Activated CD4-positive, alpha-beta memory T cell treated with anti-CD3 and anti-CD28 coated beads for 36 hours (primary cell): Measurements from ENCODE around the gene KMT5B. TPM values are rescaled to one million over a fixed set of nuclear protein-coding genes. Genes with fewer than 3 reads are reported as not detected.

Experiments
- CTCF ChIA-PET: fragments of 350-600 bp; sonication (Branson Sonifier 250); formaldehyde crosslinking; loops from one replicate; lab custom pipeline; 2021; ENCODE audit warnings: antibody characterized with exemption, inconsistent platforms; lab: Charles Lee
- POLR2A ChIA-PET: fragments of 350-600 bp; sonication (Branson Sonifier 250); formaldehyde crosslinking; loops from one replicate; lab custom pipeline; 2021; ENCODE audit warnings: antibody characterized with exemption; lab: Charles Lee
- DNase-seq: peaks from one replicate; pipeline ENCODE4 v3.0.0-alpha.2; 2020
- H3K27ac Mint-ChIP-seq: one replicate; pipeline ENCODE4 v1.8.0; 2021; ENCODE audit warnings: mixed read lengths
- H3K27me3 Mint-ChIP-seq: one replicate; pipeline ENCODE4 v1.8.0; 2021; ENCODE audit warnings: mixed read lengths
- H3K36me3 Mint-ChIP-seq: one replicate; pipeline ENCODE4 v1.8.0; 2021; ENCODE audit warnings: mixed read lengths
- H3K4me1 Mint-ChIP-seq: one replicate; pipeline ENCODE4 v1.8.0; 2021; ENCODE audit warnings: low read depth, mixed read lengths
- H3K4me3 Mint-ChIP-seq: one replicate; pipeline ENCODE4 v1.8.0; 2021; ENCODE audit warnings: mild to moderate bottlenecking, mixed read lengths
- H3K9me3 Mint-ChIP-seq: one replicate; pipeline ENCODE4 v1.8.0; 2021; ENCODE audit warnings: mixed read lengths
- intact Hi-C: fragments of 100-400 bp; cut with micrococcal nuclease; formaldehyde crosslinking; loops from one replicate; pipeline ENCODE4 v1.15.1; 2023
- total RNA-seq, 2 experiments: library from RNA; stranded (reverse); gene quantifications; one replicate each; pipeline ENCODE4 v1.2.3, GENCODE V29; 2021

The KMT5B gene
- total RNA-seq, 2 experiments from 2014 or later: 18.5 to 21.2 TPM

GRCh38 chr11:68149417-68149816 is 63.7 kb downstream of the KMT5B start:
- CTCF ChIA-PET: no interaction called here
- no peak for DNase-seq
- Mint-ChIP-seq H3K9me3 (no peaks in the 10 kb centered on the region), H3K4me3 (no peak overlapping the region), H3K27ac (no peak overlapping the region), H3K36me3 (no peaks in the 10 kb centered on the region), H3K4me1 (no peaks in the 10 kb centered on the region), H3K27me3 (no peaks in the 10 kb centered on the region)
- POLR2A ChIA-PET: no interaction called here
- intact Hi-C loops: no loop called here

- no peaks in the 10 kb centered on the region for H3K4me1 Mint-ChIP-seq
- H3K9me3 Mint-ChIP-seq: no peaks in the 10 kb centered on the region
- H3K36me3 Mint-ChIP-seq: no peaks in the 10 kb centered on the region
- no peaks in the 10 kb centered on the region for H3K27me3 Mint-ChIP-seq
- H3K27ac Mint-ChIP-seq: no peak overlapping the region
- H3K4me3 Mint-ChIP-seq: no peak overlapping the region
- ChIA-PET CTCF (no interaction called here), POLR2A (no interaction called here)
- intact Hi-C loops: no loop called here
- DNase-seq: no peak
These were observed 64.2 kb downstream of the KMT5B start for GRCh38 chr11:68148879-68149278.

- Mint-ChIP-seq H3K4me3 (no peak overlapping the region), H3K36me3 (no peaks in the 10 kb centered on the region), H3K27ac (no peak overlapping the region), H3K9me3 (no peaks in the 10 kb centered on the region), H3K27me3 (no peaks in the 10 kb centered on the region), H3K4me1 (no peaks in the 10 kb centered on the region)
- POLR2A ChIA-PET: no interaction called here
- intact Hi-C loops: no loop called here
- CTCF ChIA-PET: no interaction called here
- no peak for DNase-seq
These were observed 64.9 kb downstream of the KMT5B start for GRCh38 chr11:68148071-68148805.

GRCh38 chr11:68146704-68147474 is 66.2 kb downstream of the KMT5B start:
- Mint-ChIP-seq H3K36me3 (no peaks in the 10 kb centered on the region), H3K9me3 (no peaks in the 10 kb centered on the region), H3K4me1 (peaks cover 9% of the 10 kb centered on the region), H3K27ac (no peak overlapping the region), H3K27me3 (no peaks in the 10 kb centered on the region), H3K4me3 (no peak overlapping the region)
- CTCF ChIA-PET: no interaction called here
- no peak for DNase-seq
- intact Hi-C loops: no loop called here
- POLR2A ChIA-PET: no interaction called here

GRCh38 chr11:68146010-68146540 is 67.0 kb downstream of the KMT5B start:
- H3K9me3 Mint-ChIP-seq: no peaks in the 10 kb centered on the region
- CTCF ChIA-PET: no interaction called here
- POLR2A ChIA-PET: no interaction called here
- H3K27me3 Mint-ChIP-seq: no peaks in the 10 kb centered on the region
- H3K36me3 Mint-ChIP-seq: no peaks in the 10 kb centered on the region
- no peak overlapping the region for H3K4me3 Mint-ChIP-seq
- H3K27ac Mint-ChIP-seq: no peak overlapping the region
- intact Hi-C loops: no loop called here
- H3K4me1 Mint-ChIP-seq: peaks cover 12% of the 10 kb centered on the region
- DNase-seq: no peak

DNA sequence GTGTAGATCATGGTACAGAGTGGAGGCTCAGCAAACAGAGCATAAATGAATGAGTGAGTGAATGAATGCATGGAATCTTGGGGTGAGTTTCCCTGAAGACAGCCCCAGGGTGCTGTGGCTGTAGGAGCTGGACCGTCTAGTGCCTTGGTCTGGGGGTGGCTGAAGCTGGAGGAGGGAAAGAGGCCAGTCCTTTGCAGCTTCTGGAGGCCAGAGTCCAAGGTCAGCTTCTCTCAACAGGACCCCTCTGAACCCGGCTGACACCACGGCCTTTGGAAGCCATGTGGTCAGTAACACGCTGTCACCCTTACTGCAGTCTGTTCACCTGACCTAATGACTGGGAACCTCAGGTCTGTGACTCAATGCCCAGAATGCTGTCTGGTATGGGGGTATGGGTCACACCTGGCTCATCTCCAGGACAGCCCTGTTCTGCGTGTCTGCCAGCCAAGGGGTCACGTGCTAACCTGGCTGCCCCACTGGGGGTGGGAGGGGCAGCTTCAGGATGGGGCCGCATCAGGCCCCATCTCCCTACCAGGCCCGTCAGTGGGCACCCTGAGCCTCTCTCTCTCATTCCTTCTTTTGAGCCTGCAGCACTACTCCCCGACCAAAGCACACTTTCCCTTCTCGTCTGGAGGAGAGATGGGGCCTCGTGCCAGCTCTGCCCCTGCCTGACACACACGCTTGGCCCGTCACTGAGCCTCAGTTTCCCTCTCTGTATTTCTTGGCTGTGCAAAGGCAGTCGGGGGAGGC is 67.8 kb downstream of the KMT5B start:
- ChIA-PET POLR2A (interaction anchor here (0.6 kb wide), 1 partner anchor 11 kb away, joined by 3 read pairs; no protein-coding TSS in a partner anchor), CTCF (no interaction called here)
- intact Hi-C loops: no loop called here
- Mint-ChIP-seq H3K4me3 (no peak overlapping the region), H3K9me3 (no peaks in the 10 kb centered on the region), H3K27me3 (no peaks in the 10 kb centered on the region), H3K36me3 (no peaks in the 10 kb centered on the region), H3K27ac (no peak overlapping the region), H3K4me1 (peaks cover 12% of the 10 kb centered on the region)
- DNase-seq: no peak

GRCh38 chr11:68143310-68143689 is 69.8 kb downstream of the KMT5B start:
- Mint-ChIP-seq H3K9me3 (no peaks in the 10 kb centered on the region), H3K27me3 (no peaks in the 10 kb centered on the region), H3K36me3 (no peaks in the 10 kb centered on the region), H3K4me1 (peaks cover 12% of the 10 kb centered on the region), H3K27ac (no peak overlapping the region), H3K4me3 (no peak overlapping the region)
- intact Hi-C loops: no loop called here
- no peak for DNase-seq
- ChIA-PET POLR2A (no interaction called here), CTCF (no interaction called here)

DNA sequence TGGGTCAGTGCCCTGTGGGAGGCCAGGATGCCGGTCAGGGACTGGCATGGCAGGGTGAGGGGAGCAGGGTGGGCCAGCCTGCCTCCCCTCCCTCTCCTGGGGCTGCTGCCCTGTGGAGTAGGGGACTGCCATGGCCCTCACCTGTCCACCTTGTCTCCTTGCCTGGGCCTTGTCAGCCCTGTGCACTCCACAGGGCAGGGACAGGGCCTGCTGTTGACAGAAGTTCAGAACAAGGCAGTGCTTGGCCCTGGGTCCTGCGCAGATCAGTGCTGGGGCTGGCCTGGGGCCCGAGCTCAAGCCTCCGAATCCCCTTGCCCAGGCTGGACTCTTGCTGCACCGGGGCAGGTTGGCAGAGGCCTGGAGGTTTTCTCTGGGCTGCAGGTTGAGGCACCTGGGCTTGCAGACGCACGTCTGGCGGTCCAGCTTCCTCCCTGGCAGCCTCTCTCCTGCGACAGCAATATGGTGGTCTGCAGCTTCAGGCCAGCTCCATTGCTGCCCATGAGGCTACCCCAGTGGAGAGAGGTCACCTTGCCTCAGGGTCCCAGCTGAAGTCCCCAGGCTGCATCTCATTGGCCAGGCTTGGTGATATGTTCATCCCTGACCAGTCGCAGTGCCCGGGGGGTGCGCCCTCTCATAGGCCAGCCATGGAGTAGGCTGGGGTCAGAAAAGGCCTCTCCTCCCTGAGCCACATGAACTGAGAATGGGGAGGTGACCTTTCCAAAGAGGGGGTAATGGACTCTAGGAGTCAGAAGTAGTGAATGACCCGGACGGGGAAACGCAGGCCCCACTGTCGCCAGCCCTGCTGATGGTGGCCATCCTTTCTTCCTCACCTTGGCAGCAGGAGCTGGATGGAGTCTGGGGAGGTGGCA is 70.4 kb downstream of the KMT5B start:
- intact Hi-C loops: no loop called here
- ChIA-PET POLR2A (no interaction called here), CTCF (no interaction called here)
- H3K9me3 Mint-ChIP-seq: no peaks in the 10 kb centered on the region
- H3K36me3 Mint-ChIP-seq: no peaks in the 10 kb centered on the region
- H3K4me1 Mint-ChIP-seq: peaks cover 12% of the 10 kb centered on the region
- no peak for DNase-seq
- H3K4me3 Mint-ChIP-seq: no peak overlapping the region
- H3K27ac Mint-ChIP-seq: peak overlapping the region; percentile 5
- no peaks in the 10 kb centered on the region for H3K27me3 Mint-ChIP-seq

DNA sequence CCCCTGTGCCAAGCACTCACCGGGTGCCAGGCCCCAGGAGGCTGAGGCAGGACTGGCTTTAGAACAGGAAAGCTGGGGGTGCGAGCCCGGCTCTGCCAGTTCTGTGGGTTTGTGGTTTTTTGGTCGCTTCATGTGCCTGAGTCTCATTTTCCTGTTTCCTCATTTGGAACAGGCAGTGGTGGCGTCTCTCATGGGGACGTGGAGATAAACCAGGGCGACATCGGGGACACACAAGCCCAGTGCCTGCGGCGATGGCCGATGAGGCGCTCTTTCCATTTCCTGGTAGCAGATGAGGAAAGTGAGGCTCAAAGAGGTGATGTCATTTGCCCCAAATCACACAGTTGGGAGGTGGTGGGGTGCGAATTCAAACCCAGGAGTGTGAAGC is 71.1 kb downstream of the KMT5B start:
- POLR2A ChIA-PET: no interaction called here
- no peak overlapping the region for H3K4me3 Mint-ChIP-seq
- H3K27ac Mint-ChIP-seq: peak overlapping the region; percentile 5
- H3K9me3 Mint-ChIP-seq: no peaks in the 10 kb centered on the region
- CTCF ChIA-PET: no interaction called here
- H3K4me1 Mint-ChIP-seq: peaks cover 12% of the 10 kb centered on the region
- no peaks in the 10 kb centered on the region for H3K27me3 Mint-ChIP-seq
- DNase-seq: peak; percentile 81
- intact Hi-C loops: no loop called here
- H3K36me3 Mint-ChIP-seq: no peaks in the 10 kb centered on the region

DNA sequence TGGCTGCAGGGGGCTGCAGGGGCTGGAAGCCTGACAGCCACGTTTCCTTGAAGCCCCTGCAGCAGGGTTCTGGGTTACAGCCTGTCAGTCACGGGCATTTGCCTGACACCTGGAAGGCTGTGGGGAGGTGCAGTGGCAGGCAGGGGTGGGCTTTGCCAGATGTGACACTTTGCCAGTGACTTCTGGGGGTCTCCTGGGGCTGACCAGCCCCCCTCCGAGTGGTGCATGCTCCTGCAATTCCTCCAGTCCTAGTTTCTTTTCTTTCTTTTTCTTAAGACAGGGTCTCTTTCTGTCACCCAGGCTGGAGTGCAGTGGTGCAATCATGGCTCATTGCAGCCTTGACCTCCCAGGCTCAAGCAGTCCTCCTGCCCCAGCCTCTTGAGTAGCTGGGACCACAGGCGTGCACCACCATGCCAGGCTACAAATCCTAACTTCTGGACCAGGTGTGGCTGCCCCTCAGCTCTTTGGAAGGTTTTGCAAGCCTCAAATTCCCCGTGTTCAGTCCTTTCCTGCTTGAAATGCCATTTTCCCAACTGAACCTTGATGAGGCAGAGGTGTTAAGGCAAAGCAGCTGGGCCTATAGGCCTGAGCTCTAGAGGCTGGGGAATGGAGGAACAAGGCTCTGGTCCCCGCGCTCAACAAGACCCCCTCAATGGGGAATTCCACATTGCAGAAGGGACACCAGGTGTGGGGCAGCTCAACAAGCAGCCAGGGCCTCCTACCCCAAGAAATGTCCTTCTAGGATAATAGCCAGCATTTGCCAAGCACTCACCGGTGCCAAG is 71.7 kb downstream of the KMT5B start:
- Mint-ChIP-seq H3K4me1 (peaks cover 12% of the 10 kb centered on the region), H3K36me3 (no peaks in the 10 kb centered on the region), H3K27me3 (no peaks in the 10 kb centered on the region), H3K27ac (no peak overlapping the region), H3K4me3 (no peak overlapping the region), H3K9me3 (no peaks in the 10 kb centered on the region)
- intact Hi-C loops: no loop called here
- CTCF ChIA-PET: no interaction called here
- POLR2A ChIA-PET: no interaction called here
- no peak for DNase-seq
